Neural crest cell (in vitro differentiated cells): ENCODE results near the gene TOMM7. TPM values are rescaled to one million over a fixed set of nuclear protein-coding genes. Genes with fewer than 3 reads are reported as not detected.
"Not testable (repeated sequence)": the region's sequence is repeated elsewhere in the genome, so short reads cannot be mapped to it uniquely, and the experiment has no call there.

Source experiments
- DNase-seq: peaks from one replicate; pipeline ENCODE4 v3.0.0; 2021; ENCODE audit warnings: low read depth, mixed read lengths, low spot score
- H3K27ac Mint-ChIP-seq: one replicate; pipeline ENCODE4 v1.8.0; 2021; ENCODE audit warnings: mild to moderate bottlenecking, mixed read lengths; ENCODE audit not compliant: unreplicated experiment
- H3K27me3 Mint-ChIP-seq: 2 replicates; pipeline ENCODE4 v1.8.0; 2021; ENCODE audit warnings: low read depth, mild to moderate bottlenecking, mixed read lengths
- H3K36me3 Mint-ChIP-seq: 2 replicates; pipeline ENCODE4 v1.8.0; 2021; ENCODE audit warnings: low read depth, mild to moderate bottlenecking, mixed read lengths
- H3K4me1 Mint-ChIP-seq: 2 replicates; pipeline ENCODE4 v1.8.0; 2021; ENCODE audit warnings: mixed read lengths
- H3K4me3 Mint-ChIP-seq: one replicate; pipeline ENCODE4 v1.8.0; 2021; ENCODE audit warnings: mild to moderate bottlenecking, mixed read lengths
- H3K9me3 Mint-ChIP-seq: 2 replicates; pipeline ENCODE4 v1.8.0; 2021; ENCODE audit warnings: mixed read lengths
- total RNA-seq: library from RNA; stranded (reverse); gene quantifications from 2 replicates; pipeline ENCODE4 v1.2.1, GENCODE V29; 2021
- TF ChIP-seq, protein P1 (sequence below): fragments of 200-600 bp; sonication (generic); conservative IDR thresholded peaks from 2 replicates; pipeline ENCODE4 v1.5.0; 2021; ENCODE audit warnings: antibody characterized with exemption, mild to moderate bottlenecking

The TOMM7 gene
- total RNA-seq, 1 donor from 2014 or later: 179 TPM

DNA sequence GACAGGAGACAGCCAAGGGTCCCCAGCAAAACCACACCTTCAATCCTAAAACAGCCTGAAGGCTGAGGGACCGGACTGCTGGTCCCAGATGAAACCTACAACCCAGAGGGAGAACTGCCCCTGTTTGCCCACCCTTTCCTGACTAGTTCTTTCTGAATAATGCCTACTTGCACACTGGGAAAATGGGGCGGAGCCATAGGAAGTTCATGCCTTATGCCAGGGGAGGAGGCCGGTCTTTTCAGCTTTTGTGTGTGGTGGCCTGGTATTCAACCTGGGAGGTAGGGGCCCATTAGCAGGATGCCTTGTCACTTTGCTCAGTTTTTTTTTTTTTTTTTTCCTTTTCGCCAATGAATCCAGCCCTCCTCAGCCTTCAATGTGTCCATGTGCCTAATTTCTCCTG lies 20.7 kb downstream of the TOMM7 start:
- TF ChIP-seq, protein P1, sequence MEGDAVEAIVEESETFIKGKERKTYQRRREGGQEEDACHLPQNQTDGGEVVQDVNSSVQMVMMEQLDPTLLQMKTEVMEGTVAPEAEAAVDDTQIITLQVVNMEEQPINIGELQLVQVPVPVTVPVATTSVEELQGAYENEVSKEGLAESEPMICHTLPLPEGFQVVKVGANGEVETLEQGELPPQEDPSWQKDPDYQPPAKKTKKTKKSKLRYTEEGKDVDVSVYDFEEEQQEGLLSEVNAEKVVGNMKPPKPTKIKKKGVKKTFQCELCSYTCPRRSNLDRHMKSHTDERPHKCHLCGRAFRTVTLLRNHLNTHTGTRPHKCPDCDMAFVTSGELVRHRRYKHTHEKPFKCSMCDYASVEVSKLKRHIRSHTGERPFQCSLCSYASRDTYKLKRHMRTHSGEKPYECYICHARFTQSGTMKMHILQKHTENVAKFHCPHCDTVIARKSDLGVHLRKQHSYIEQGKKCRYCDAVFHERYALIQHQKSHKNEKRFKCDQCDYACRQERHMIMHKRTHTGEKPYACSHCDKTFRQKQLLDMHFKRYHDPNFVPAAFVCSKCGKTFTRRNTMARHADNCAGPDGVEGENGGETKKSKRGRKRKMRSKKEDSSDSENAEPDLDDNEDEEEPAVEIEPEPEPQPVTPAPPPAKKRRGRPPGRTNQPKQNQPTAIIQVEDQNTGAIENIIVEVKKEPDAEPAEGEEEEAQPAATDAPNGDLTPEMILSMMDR: no peak
- H3K9me3 Mint-ChIP-seq: peaks cover 7% of the 10 kb centered on the region
- peaks cover 8% of the 10 kb centered on the region for H3K36me3 Mint-ChIP-seq
- H3K27me3 Mint-ChIP-seq: no peaks in the 10 kb centered on the region
- no peak overlapping the region for H3K4me3 Mint-ChIP-seq
- no peak overlapping the region for H3K27ac Mint-ChIP-seq
- peaks cover 12% of the 10 kb centered on the region for H3K4me1 Mint-ChIP-seq
- no peak for DNase-seq

DNA sequence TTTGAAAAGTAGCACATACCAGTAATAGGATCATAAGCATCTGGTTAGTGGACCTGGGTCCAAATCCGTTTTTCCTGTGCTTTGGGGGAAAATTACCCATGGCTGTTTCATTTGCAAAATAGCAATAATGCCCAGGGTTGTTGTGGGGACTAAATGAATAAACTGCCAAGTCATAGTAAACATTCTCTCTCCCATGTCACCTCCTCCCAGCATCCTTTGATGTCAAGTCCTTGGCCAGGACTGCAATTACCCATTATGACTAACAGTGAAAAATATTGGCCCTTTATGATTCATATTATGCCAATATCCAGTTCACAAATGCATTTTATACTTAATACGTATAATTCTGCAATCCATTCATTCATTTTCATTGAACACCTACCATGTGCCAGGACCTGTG lies 23.0 kb downstream of the TOMM7 start:
- Mint-ChIP-seq H3K4me3 (no peak overlapping the region), H3K27ac (no peak overlapping the region), H3K27me3 (no peaks in the 10 kb centered on the region), H3K36me3 (peaks cover 8% of the 10 kb centered on the region), H3K4me1 (peaks cover 12% of the 10 kb centered on the region), H3K9me3 (peaks cover 9% of the 10 kb centered on the region)
- no peak for DNase-seq
- TF ChIP-seq, protein P1: no peak

DNA sequence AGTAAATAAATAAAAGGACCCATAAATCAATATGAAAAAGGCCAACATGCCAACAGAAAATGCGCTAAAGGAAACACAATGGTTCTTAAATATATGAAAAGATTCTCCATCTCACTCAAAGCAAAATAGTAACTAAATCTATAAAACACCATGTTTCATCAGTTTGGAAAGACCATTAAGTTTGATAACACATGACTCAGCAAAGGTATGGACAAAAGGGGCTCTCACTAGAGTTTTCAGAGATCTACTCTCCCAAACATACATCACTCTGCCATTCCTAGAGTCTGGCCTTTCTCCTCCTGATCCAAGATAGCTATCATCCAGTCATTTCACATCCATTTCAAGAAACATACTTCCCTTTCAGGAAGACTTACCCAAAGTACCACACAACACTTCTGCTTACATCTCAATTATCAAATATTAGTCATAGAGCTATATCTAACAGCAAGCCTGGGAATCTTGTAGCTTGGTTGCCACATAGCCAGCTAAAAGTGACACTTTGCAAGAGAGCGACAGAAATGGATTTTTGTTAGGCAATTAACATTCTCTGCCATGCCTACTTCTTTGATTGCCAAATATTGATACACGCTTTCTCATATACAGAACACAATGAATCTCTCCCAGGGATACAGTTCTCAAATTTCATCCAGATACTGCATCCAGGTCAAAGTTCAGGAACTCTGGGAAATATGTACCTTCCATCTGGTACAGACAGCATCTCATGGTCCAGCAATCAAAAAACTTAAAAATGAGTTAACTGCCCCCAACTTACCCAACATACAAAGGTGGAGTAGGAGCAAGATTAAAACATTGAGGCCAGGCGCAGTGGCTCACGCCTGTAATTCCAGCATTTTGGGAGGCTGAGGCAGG lies 28.8 kb downstream of the TOMM7 start:
- H3K27me3 Mint-ChIP-seq: no peaks in the 10 kb centered on the region
- H3K27ac Mint-ChIP-seq: no peak overlapping the region
- no peaks in the 10 kb centered on the region for H3K4me1 Mint-ChIP-seq
- DNase-seq: no peak
- H3K9me3 Mint-ChIP-seq: peaks cover 9% of the 10 kb centered on the region
- H3K36me3 Mint-ChIP-seq: peaks cover 4% of the 10 kb centered on the region
- no peak overlapping the region for H3K4me3 Mint-ChIP-seq
- TF ChIP-seq, protein P1: no peak

DNA sequence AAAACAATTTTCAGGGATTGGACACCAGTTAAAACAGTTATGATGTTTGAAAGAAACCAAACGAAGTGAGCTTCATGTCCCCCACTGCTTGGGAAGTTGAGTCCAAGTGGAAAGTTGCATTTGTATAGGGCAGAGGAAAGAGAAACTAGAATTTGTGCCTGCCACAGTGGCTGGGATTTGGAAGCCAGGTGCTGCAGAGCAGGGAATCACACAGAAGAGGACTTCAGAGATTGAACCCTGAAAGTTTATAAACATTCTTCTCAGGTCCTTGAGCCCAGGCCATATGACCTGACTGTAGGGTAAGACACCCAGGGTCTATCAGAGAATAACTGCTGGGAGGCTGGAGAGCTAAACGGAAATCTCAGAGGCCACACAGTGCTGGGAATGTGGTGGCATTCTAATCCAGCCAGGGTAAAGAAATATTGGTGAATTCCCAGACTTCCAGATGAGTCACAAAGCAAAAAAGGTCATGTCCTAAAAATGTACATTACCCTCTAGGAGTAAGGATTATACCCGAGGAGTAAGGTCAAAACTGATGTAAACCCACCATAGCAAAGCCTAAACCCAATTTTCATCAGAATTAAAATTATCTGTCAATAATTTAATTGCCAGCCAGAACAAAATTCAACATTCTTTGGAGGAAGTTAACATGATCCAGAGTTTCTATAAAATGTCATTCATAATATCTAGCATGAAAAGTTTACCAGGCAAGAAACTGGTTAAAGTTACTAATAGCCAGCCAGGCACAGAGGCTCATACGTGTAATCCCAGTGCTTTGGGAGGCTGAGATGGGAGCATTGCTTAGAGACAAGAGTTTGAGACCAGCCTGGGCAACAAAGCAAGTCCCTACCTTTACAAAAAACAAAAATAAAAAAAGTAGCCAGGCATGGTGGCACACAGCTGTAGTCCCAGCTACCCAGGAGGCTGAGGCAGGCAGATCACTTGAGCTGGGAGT lies 31.2 kb downstream of the TOMM7 start:
- no peaks in the 10 kb centered on the region for H3K4me1 Mint-ChIP-seq
- H3K36me3 Mint-ChIP-seq: no peaks in the 10 kb centered on the region
- TF ChIP-seq, protein P1: no peak
- H3K9me3 Mint-ChIP-seq: no peaks in the 10 kb centered on the region
- DNase-seq: no peak
- no peak overlapping the region for H3K4me3 Mint-ChIP-seq
- H3K27me3 Mint-ChIP-seq: no peaks in the 10 kb centered on the region
- H3K27ac Mint-ChIP-seq: no peak overlapping the region

DNA sequence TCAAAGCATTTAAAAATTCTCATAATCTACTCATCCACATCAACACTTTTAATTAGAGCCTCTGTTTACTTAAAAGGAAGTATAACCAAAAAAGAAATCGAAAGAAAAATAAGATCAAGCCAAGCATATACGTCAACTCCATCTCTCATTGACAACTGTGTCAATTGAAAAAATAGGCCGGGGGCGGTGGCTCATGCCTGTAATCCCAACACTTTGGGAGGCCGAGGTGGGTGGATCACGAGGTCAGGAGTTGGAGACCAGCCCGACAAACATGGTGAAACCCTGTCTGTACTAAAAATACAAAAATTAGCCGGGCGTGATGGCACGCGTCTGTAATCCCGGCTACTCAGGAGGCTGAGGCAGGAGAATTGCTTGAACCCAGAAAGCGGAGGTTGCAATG lies 32.0 kb downstream of the TOMM7 start:
- not testable (repeated sequence) for H3K4me1 Mint-ChIP-seq, H3K9me3 Mint-ChIP-seq, H3K36me3 Mint-ChIP-seq, H3K4me3 Mint-ChIP-seq, H3K27ac Mint-ChIP-seq, DNase-seq, H3K27me3 Mint-ChIP-seq
